Heart left ventricle (tissue), 16 donors: ENCODE results near the gene HSF5. TPM values are rescaled to one million over a fixed set of nuclear protein-coding genes. Genes with fewer than 3 reads are reported as not detected.

Experiments
- ATAC-seq, 4 donors: fragments of 200-7000 bp; cut with Tn5 transposase; one replicate each; pipeline ENCODE4 v1.9.1; 2020 to 2022; ENCODE audit warnings: moderate library complexity in 4 of 4, mild to moderate bottlenecking in 3 of 4, moderate number of reproducible peaks in 1 of 4
- DNase-seq, 5 donors: peaks; one replicate each; pipeline ENCODE4 v3.0.0-alpha.2; 2020
- H3K27ac ChIP-seq, 12 donors: fragments of 200-600 bp; sonication (generic) in 4 of 12; one replicate each; pipeline versions ENCODE4 v1.5.0 to v1.8.0; 2016 to 2022; ENCODE audit warnings: mild to moderate bottlenecking in 2 of 12
- H3K27me3 ChIP-seq, 9 donors: fragments of 200-600 bp; sonication (generic) in 2 of 9; one replicate each; pipeline versions ENCODE4 v1.5.1 to v1.8.0; 2016 to 2022; ENCODE audit warnings: mild to moderate bottlenecking in 3 of 9
- H3K36me3 ChIP-seq, 9 donors: fragments of 200-600 bp; sonication (generic) in 2 of 9; one replicate each; pipeline versions ENCODE4 v1.5.0 to v1.8.0; 2018 to 2022; ENCODE audit warnings: mild to moderate bottlenecking in 2 of 9
- H3K4me1 ChIP-seq, 12 donors: fragments of 200-600 bp; sonication (generic) in 4 of 12; one replicate each; pipeline versions ENCODE4 v1.5.0 to v1.8.0; 2016 to 2022; ENCODE audit warnings: mild to moderate bottlenecking in 3 of 12
- H3K4me3 ChIP-seq, 12 donors: fragments of 200-600 bp; sonication (generic) in 4 of 12; one replicate each; pipeline versions ENCODE4 v1.5.0 to v1.8.0; 2017 to 2022; ENCODE audit warnings: mild to moderate bottlenecking in 9 of 12, moderate library complexity in 4 of 12
- H3K9me3 ChIP-seq, 12 donors: fragments of 200-600 bp; sonication (generic) in 4 of 12; one replicate each; pipeline versions ENCODE4 v1.5.0 to v1.8.0; 2016 to 2022; ENCODE audit warnings: mild to moderate bottlenecking in 1 of 12
- POLR2A ChIP-seq, 2 donors: fragments of 450-650 bp; IDR thresholded peaks; one replicate each; pipeline ENCODE4 v1.6.1; 2017; ENCODE audit warnings: antibody characterized with exemption in 2 of 2, mild to moderate bottlenecking in 2 of 2, moderate library complexity in 2 of 2
- WGBS, 4 donors: extraction: QIAGEN DNeasy Blood & Tissue Kit in 2 of 4; methylation state at CpG; one replicate each; pipeline versions ENCODE4 v1.1.5 to v1.1.7; 2013 to 2018; 5-methylcytosine and 5-hydroxymethylcytosine counted together
- intact Hi-C, 10 donors: fragments of 100-400 bp; cut with DNase I; formaldehyde crosslinking; loops; one replicate each; pipeline versions ENCODE4 v1.11.1 to v1.14.2; 2022
- polyA plus RNA-seq, 2 donors: library from polyadenylated mRNA; stranded (reverse); fragments of 200-250 nt; gene quantifications; one replicate each; pipeline ENCODE4 v1.2.3, GENCODE V29; 2013
- total RNA-seq, 9 donors: library from RNA; depleted of rRNA in 2 of 9; stranded (reverse); fragments of >200 nt in 2 of 9; fragmentation: NEBNext Ultra II Directional in 3 of 9; extraction: Animal tissue kit (Norgen Biotek cat#: 25700) in 3 of 9; gene quantifications; one replicate each; pipeline versions ENCODE4 v1.1.0 to v1.2.4, GENCODE V29; 2016 to 2023
- TF ChIP-seq, protein P1 (sequence below), 12 donors: fragments of 200-600 bp; sonication (generic) in 4 of 12; IDR thresholded peaks; one replicate each; pipeline versions ENCODE4 v1.5.0 to v1.8.0; 2018 to 2022; ENCODE audit warnings: antibody characterized with exemption in 12 of 12, mild to moderate bottlenecking in 5 of 12
- donor health status: ischemic (EF 13 %, LVEDD 7.1; RV severe dilation, severe dysfunction).
- donor health status: healthy with polysubstance abuse.
- donor health status: DM: no; HTN: yes; CAD: no.
- donor health status: DM: no; HTN: no; CAD: no.
- donor health status: ischemic (EF 25% LVEDD 6.9; RV normal size, moderate dysfunction).
- donor health status: ischemic (EF 25% LVEDD 5.7; RV mildly dilated, moderate dysfunction).
- donor health status: healthy.
- donor health status: DM: yes; HTN: yes; CAD: no.
- donor health status: ischemic (EF 35%, LVEDD 5.7; RV mildly dilated, moderate dysfunction).
- donor health status: nonischemic (EF 11% LVEDD 7.7; RV severe dilation, severe dysfunction).
- donor health status: DM: yes; HTN: yes; CAD: no.
- donor health status: PGD.
- donor health status: ischemic (EF 29% LVEDD 5.4; RV normal size, mild dysfunction).
- donor health status: nonischemic (EF 23%, LVEDD 6.1; RV moderate dilation, normal function).

HSF5 gene
- total and polyA plus RNA-seq, 11 donors = 0.06 to 0.19 TPM; not detected in 9

DNA sequence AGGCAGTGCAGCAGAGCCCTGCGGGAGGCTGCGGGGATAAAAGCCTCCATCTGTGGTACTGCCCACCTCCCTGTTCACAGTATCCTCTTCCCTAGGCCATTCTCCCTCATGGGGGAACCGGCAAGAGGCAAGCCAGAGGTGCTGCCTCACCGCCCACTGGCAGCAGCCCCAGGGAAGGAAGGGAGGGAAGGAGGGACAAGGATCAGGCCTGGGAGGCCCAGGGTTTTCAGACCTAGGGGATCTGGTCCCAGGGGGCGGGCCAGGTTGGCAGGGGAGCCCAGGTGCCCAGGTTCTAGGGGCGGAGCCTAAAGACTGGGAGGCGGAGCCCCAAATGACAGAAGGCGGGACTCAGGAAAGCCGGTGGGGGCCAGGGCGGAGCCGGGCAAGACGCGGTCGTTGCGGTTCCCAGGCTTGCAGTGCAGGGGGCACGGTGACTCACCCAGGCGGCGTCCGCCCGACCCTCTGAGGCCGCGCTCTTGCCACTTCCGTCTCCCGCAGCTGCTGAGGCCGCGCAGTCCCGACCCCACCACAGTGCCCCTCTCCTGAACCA is 29.2 kb upstream of the HSF5 start:
- intact Hi-C loops = loop anchor here in 8 of 10 donors (5.0 to 10.0 kb wide), 10 partner anchors 60 to 640 kb away; partner anchors contain the start of genes RAD51C (in 3 of the 8), TEX14 (in 3 of the 8), PRR11 (in 1 of the 8) and SKA2 (in 1 of the 8)
- peak overlapping the region; percentile 65 to 97 (median 76) for H3K4me3 ChIP-seq
- peaks cover 5 to 69% (median 42%) of the 10 kb centered on the region in 12 donors for H3K4me1 ChIP-seq
- no peaks in the 10 kb centered on the region for H3K27me3 ChIP-seq
- H3K36me3 ChIP-seq = peaks cover 0 to 30% (median 9%) of the 10 kb centered on the region in 9 donors
- no peak for ATAC-seq
- peak in 1 of 2 donors; percentile 39 for TF ChIP-seq POLR2A (IDR thresholded peaks at IDR 0.05)
- TF ChIP-seq, protein P1, sequence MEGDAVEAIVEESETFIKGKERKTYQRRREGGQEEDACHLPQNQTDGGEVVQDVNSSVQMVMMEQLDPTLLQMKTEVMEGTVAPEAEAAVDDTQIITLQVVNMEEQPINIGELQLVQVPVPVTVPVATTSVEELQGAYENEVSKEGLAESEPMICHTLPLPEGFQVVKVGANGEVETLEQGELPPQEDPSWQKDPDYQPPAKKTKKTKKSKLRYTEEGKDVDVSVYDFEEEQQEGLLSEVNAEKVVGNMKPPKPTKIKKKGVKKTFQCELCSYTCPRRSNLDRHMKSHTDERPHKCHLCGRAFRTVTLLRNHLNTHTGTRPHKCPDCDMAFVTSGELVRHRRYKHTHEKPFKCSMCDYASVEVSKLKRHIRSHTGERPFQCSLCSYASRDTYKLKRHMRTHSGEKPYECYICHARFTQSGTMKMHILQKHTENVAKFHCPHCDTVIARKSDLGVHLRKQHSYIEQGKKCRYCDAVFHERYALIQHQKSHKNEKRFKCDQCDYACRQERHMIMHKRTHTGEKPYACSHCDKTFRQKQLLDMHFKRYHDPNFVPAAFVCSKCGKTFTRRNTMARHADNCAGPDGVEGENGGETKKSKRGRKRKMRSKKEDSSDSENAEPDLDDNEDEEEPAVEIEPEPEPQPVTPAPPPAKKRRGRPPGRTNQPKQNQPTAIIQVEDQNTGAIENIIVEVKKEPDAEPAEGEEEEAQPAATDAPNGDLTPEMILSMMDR (IDR thresholded peaks at IDR 0.05) = no peak
- H3K27ac ChIP-seq = peak overlapping the region; percentile 83 to 99 (median 96)
- H3K9me3 ChIP-seq = no peaks in the 10 kb centered on the region
- 1 to 2% (median 2%) methylated on average over 22 to 27 of the region's 27 CpGs for WGBS, 4 donors
- no peak for DNase-seq

DNA sequence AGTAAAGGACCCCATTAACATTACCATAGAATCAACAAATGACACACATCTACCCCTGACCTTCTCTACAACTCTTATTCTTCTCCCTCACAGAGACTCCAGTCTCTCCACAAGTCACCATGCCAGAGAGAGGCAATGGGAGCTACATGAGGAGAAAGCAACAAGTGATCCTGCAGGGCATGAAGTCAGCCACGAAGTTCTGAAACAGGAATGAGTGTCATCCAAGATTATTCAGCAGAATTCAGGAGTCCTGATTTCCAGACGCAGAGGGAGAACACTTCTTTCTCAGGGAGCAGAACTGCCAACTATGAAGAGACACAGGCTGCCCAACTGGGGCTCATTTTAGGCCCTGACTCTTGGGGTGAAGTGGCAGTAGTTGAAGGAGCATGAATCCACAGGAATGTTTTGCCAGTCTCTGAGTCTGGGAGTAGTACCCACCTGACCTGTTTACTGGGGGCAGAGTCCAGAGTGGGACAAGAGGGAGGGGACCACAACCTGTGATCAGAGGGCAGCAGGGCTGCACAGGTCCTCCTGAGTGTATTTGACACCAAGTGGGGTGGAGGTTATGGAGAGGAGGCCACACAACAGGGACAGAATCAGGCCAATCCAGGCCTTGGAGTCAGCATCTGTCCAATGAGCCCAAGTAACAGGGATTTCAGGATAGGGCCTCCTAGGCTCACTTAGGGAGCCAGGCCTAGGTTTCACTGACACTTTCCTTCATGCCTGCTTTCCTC is 28.6 kb upstream of the HSF5 start:
- ATAC-seq (no peak), DNase-seq (no peak)
- TF ChIP-seq, protein P1 (IDR thresholded peaks at IDR 0.05) = no peak
- H3K27me3 ChIP-seq = no peaks in the 10 kb centered on the region
- peak overlapping the region; percentile 83 to 99 (median 96) for H3K27ac ChIP-seq
- WGBS, 4 donors = 36 to 55% (median 48%) methylated on average over 2 of the region's 2 CpGs
- peaks cover 0 to 30% (median 15%) of the 10 kb centered on the region in 9 donors for H3K36me3 ChIP-seq
- intact Hi-C loops = loop anchor here in 8 of 10 donors (5.0 to 10.0 kb wide), 10 partner anchors 60 to 640 kb away; partner anchors contain the start of genes RAD51C (in 3 of the 8), TEX14 (in 3 of the 8), PRR11 (in 1 of the 8) and SKA2 (in 1 of the 8)
- H3K9me3 ChIP-seq = no peaks in the 10 kb centered on the region
- peaks cover 5 to 69% (median 42%) of the 10 kb centered on the region in 12 donors for H3K4me1 ChIP-seq
- H3K4me3 ChIP-seq = peak overlapping the region; percentile 65 to 97 (median 76)

DNA sequence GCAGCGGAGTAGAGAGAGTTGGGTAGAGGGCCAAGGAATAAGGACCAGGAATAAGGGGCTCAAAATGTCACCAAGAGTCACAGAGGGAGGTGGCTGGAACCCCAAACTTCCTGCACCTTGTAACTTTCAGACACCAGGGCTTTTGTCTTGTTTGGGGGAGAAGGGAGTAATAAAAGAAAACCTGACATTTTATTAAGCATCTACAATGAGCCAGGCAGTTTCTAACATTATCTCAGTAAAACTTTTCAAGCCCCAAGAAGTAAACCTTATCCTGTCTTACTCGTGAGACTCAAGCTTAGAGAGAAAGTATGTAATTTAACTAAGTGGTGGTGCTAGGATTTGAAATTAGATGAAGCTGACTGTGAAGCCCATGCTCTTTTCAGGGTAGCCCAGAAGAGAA is 27.1 kb upstream of the HSF5 start:
- no peak for ATAC-seq
- peak overlapping the region in 9 of 12 donors; percentile 50 to 97 (median 73) for H3K27ac ChIP-seq
- peak overlapping the region in 4 of 12 donors; percentile 65 to 89 (median 75) for H3K4me3 ChIP-seq
- TF ChIP-seq, protein P1 (IDR thresholded peaks at IDR 0.05) = no peak
- no peak for TF ChIP-seq POLR2A (IDR thresholded peaks at IDR 0.05)
- H3K27me3 ChIP-seq = no peaks in the 10 kb centered on the region
- H3K4me1 ChIP-seq = peaks cover 5 to 58% (median 38%) of the 10 kb centered on the region in 12 donors
- 70 to 78% (median 76%) methylated on average over 2 of the region's 2 CpGs for WGBS, 4 donors
- peaks cover 0 to 37% (median 25%) of the 10 kb centered on the region in 9 donors for H3K36me3 ChIP-seq
- intact Hi-C loops = loop anchor here in 8 of 10 donors (5.0 to 10.0 kb wide), 10 partner anchors 62 to 642 kb away; partner anchors contain the start of genes RAD51C (in 3 of the 8), TEX14 (in 3 of the 8), PRR11 (in 1 of the 8) and SKA2 (in 1 of the 8)
- DNase-seq = no peak
- H3K9me3 ChIP-seq = no peaks in the 10 kb centered on the region

DNA sequence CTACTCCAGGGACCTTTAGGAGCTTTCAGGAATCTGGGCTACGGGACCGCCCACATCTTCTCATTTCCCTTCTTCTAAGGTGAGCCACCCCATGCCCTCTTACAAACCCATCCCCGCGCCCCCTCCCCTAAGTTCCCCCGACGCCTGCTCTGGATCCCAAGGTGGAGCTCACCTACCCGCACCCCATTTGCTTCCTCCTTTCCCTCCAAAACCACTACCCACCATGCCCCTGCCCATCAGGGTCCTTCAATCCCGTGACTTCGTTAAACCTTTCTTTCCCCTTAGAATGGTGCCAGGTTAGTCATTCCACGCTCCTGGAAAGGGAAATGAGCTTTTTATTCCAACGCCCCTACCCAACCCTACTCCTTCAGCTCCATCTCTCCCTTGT is 26.6 kb upstream of the HSF5 start:
- 27 to 32% (median 31%) methylated on average over 11 of the region's 11 CpGs for WGBS, 4 donors
- Histone ChIP-seq H3K27me3 (no peaks in the 10 kb centered on the region), H3K36me3 (peaks cover 0 to 42% (median 30%) of the 10 kb centered on the region in 9 donors), H3K4me3 (peak overlapping the region; percentile 55 to 89 (median 70)), H3K9me3 (no peaks in the 10 kb centered on the region), H3K4me1 (peaks cover 5 to 52% (median 33%) of the 10 kb centered on the region in 12 donors), H3K27ac (peak overlapping the region in 11 of 12 donors; percentile 36 to 97 (median 60))
- intact Hi-C loops = loop anchor here in 8 of 10 donors (5.0 to 10.0 kb wide), 10 partner anchors 63 to 643 kb away; partner anchors contain the start of genes RAD51C (in 3 of the 8), TEX14 (in 3 of the 8), PRR11 (in 1 of the 8) and SKA2 (in 1 of the 8)
- TF ChIP-seq, protein P1 (IDR thresholded peaks at IDR 0.05) = no peak
- TF ChIP-seq POLR2A (IDR thresholded peaks at IDR 0.05) = no peak
- ATAC-seq (no peak), DNase-seq (no peak)
